SK-N-SH (cell line): ENCODE measurements around the gene ABI3. TPM values are rescaled to one million over a fixed set of nuclear protein-coding genes. Genes with fewer than 3 reads are reported as not detected.

Experiments
- CTCF ChIA-PET: fragments of 300-600, 350-600 bp; formaldehyde crosslinking; extraction: SDS; loops from one replicate; lab custom pipeline; 2021; lab: Yijun Ruan, JAX
- POLR2A ChIA-PET: fragments of 350-600 bp; sonication (Branson Sonifier 250); formaldehyde crosslinking; extraction: SDS; loops from one replicate; lab custom pipeline; 2020; ENCODE audit warnings: antibody characterized with exemption, inconsistent platforms; lab: Yijun Ruan, JAX
- DNase-seq: peaks from one replicate; pipeline ENCODE4 v3.0.0; 2012
- H2AFZ ChIP-seq: fragments of 200-600 bp; sonication (generic); 2 replicates; pipeline ENCODE4 v1.8.1; 2016; ENCODE audit warnings: antibody characterized with exemption, mild to moderate bottlenecking, low read depth
- H3F3A ChIP-seq: fragments of 200-600 bp; sonication (generic); replicated peaks from 2 replicates; pipeline ENCODE3; 2016; ENCODE audit warnings: antibody characterized with exemption, mild to moderate bottlenecking; ENCODE audit not compliant: insufficient read depth
- H3K27ac ChIP-seq, 2 experiments: fragments of 200-500 bp in 1 of 2; fragments of 200-600 bp in 1 of 2; sonication (Bioruptor generic) in 1 of 2; sonication (generic), shearing (Covaris generic) in 1 of 2; 2 replicates each; pipeline versions ENCODE4 v1.5.1 to v1.6.1; 2014 to 2016; ENCODE audit warnings: low read depth in 2 of 2, inconsistent platforms in 1 of 2, low read length in 1 of 2, mild to moderate bottlenecking in 1 of 2, mixed read lengths in 1 of 2
- H3K27me3 ChIP-seq: fragments of 200-600 bp; sonication (generic), shearing (Covaris generic); 2 replicates; pipeline ENCODE4 v1.6.1; 2016; ENCODE audit warnings: mixed run types; ENCODE audit not compliant: insufficient read depth
- H3K36me3 ChIP-seq, 2 experiments: fragments of 200-500 bp in 1 of 2; fragments of 200-600 bp in 1 of 2; sonication (Bioruptor generic) in 1 of 2; sonication (generic) in 1 of 2; replicated peaks in 1 of 2; 2 replicates each; pipeline versions ENCODE3 to v1.5.1; 2014 to 2016; ENCODE audit warnings: low read length in 1 of 2, mild to moderate bottlenecking in 1 of 2; ENCODE audit not compliant: insufficient read depth in 2 of 2, control insufficient read depth in 1 of 2
- H3K4me1 ChIP-seq, 2 experiments: fragments of 200-500 bp in 1 of 2; fragments of 200-600 bp in 1 of 2; sonication (Bioruptor generic) in 1 of 2; sonication (generic), shearing (Covaris generic) in 1 of 2; 2 replicates each; pipeline versions ENCODE4 v1.5.1 to v1.6.1; 2014 to 2016; ENCODE audit warnings: low read depth in 1 of 2, low read length in 1 of 2, mixed run types in 1 of 2; ENCODE audit not compliant: insufficient read depth in 2 of 2, control insufficient read depth in 1 of 2
- H3K4me2 ChIP-seq: fragments of 200-600 bp; sonication (generic), shearing (Covaris generic); 2 replicates; pipeline ENCODE4 v1.6.1; 2017; ENCODE audit warnings: mixed run types
- H3K4me3 ChIP-seq, 2 experiments: fragments of 200-500 bp in 1 of 2; fragments of 200-600 bp in 1 of 2; sonication (Bioruptor generic) in 1 of 2; sonication (generic), shearing (Covaris generic) in 1 of 2; 2 replicates each; pipeline versions ENCODE4 v1.5.1 to v1.8.1; 2014 to 2016; ENCODE audit warnings: low read depth in 2 of 2, inconsistent platforms in 1 of 2, low read length in 1 of 2, mild to moderate bottlenecking in 1 of 2, mixed read lengths in 1 of 2, moderate library complexity in 1 of 2
- H3K79me2 ChIP-seq: fragments of 200-600 bp; sonication (generic); 2 replicates; pipeline ENCODE4 v1.8.1; 2017; ENCODE audit warnings: mild to moderate bottlenecking; ENCODE audit not compliant: insufficient read depth
- H3K9ac ChIP-seq: fragments of 200-600 bp; sonication (generic); 2 replicates; pipeline ENCODE4 v1.6.1; 2017; ENCODE audit warnings: mixed run types
- H3K9me2 ChIP-seq: fragments of 200-600 bp; sonication (generic); 2 replicates; pipeline ENCODE4 v1.6.1; 2017; ENCODE audit warnings: mixed run types
- H3K9me3 ChIP-seq: fragments of 200-600 bp; sonication (generic); 2 replicates; pipeline ENCODE4 v1.6.1; 2017; ENCODE audit warnings: mixed run types, mild to moderate bottlenecking, moderate library complexity
- H4K20me1 ChIP-seq: fragments of 200-600 bp; sonication (generic); 2 replicates; pipeline ENCODE4 v1.6.1; 2017; ENCODE audit warnings: mild to moderate bottlenecking, mixed run types; ENCODE audit not compliant: insufficient read depth
- CHD2 ChIP-seq: fragments of 150-350 bp; IDR thresholded peaks from 2 replicates; pipeline ENCODE4 v1.6.1; 2018; ENCODE audit warnings: low read length; ENCODE audit not compliant: partially characterized antibody
- EP300 ChIP-seq, 2 experiments: IDR thresholded peaks; 2 replicates each; pipeline versions ENCODE4 v1.4.0 to v1.6.1; 2012; ENCODE audit warnings: borderline replicate concordance in 1 of 2, low read depth in 1 of 2, low read length in 1 of 2
- FOSL2 ChIP-seq: IDR thresholded peaks from 2 replicates; pipeline ENCODE4 v1.4.0; 2012; ENCODE audit warnings: low read depth, mild to moderate bottlenecking, moderate library complexity, borderline replicate concordance
- FOXJ3 ChIP-seq: sonication (generic); formaldehyde crosslinking; IDR thresholded peaks from 2 replicates; pipeline ENCODE4 v1.5.1; 2020; ENCODE audit warnings: mild to moderate bottlenecking, missing genetic modification reagents
- FOXM1 ChIP-seq: IDR thresholded peaks from 2 replicates; pipeline ENCODE4 v1.4.0; 2012; ENCODE audit warnings: low read depth, mild to moderate bottlenecking
- GATA2 ChIP-seq: sonication (generic); formaldehyde crosslinking; IDR thresholded peaks from 2 replicates; pipeline ENCODE4 v1.5.0; 2020; ENCODE audit warnings: mild to moderate bottlenecking, missing genetic modification reagents
- JUND ChIP-seq: IDR thresholded peaks from 2 replicates; pipeline ENCODE4 v1.4.0; 2012
- NFIC ChIP-seq: IDR thresholded peaks from 2 replicates; pipeline ENCODE4 v1.4.0; 2012; ENCODE audit warnings: borderline replicate concordance
- NRF1 ChIP-seq: IDR thresholded peaks from 2 replicates; pipeline ENCODE4 v1.6.1; 2012; ENCODE audit warnings: low read depth, mild to moderate bottlenecking, low read length
- POLR2AphosphoS5 ChIP-seq: IDR thresholded peaks from 2 replicates; pipeline ENCODE4 v1.6.1; 2012; ENCODE audit warnings: low read depth, low read length
- RFX5 ChIP-seq: IDR thresholded peaks from 2 replicates; pipeline ENCODE4 v1.6.1; 2012; ENCODE audit warnings: mild to moderate bottlenecking, improper control_type of control experiment, low read length
- TCF12 ChIP-seq: IDR thresholded peaks from 2 replicates; pipeline ENCODE4 v1.4.0; 2012
- TEAD4 ChIP-seq: IDR thresholded peaks from 2 replicates; pipeline ENCODE4 v1.4.0; 2012; ENCODE audit warnings: mild to moderate bottlenecking, borderline replicate concordance; ENCODE audit not compliant: insufficient read depth
- WGBS: methylation state at CpG from one replicate; pipeline ENCODE4 v1.1.6; 2017; ENCODE audit warnings: low lambda C conversion rate; 5-methylcytosine and 5-hydroxymethylcytosine counted together
- polyA plus RNA-seq, 3 experiments: library from polyadenylated mRNA; depleted of rRNA; stranded (reverse); fragments of >200 nt; gene quantifications; 2 replicates each; pipeline ENCODE4 v1.2.3, GENCODE V29; 2012
- TF ChIP-seq, protein P1 (sequence below): fragments of 200-600 bp; sonication (generic); IDR thresholded peaks from 2 replicates; pipeline ENCODE4 v1.6.1; 2017; ENCODE audit warnings: antibody characterized with exemption, mild to moderate bottlenecking, moderate library complexity
- TF ChIP-seq, protein P2 (sequence below): IDR thresholded peaks from 2 replicates; pipeline ENCODE4 v1.6.1; 2012; ENCODE audit warnings: mild to moderate bottlenecking, low read depth, low read length, moderate library complexity
- TF ChIP-seq, protein P3 (sequence below): IDR thresholded peaks from 2 replicates; pipeline ENCODE4 v1.4.0; 2012; ENCODE audit warnings: low read depth, borderline replicate concordance
- TF ChIP-seq, protein P4 (sequence below): IDR thresholded peaks from 2 replicates; pipeline ENCODE4 v1.4.0; 2012; ENCODE audit warnings: low read depth, borderline replicate concordance
- TF ChIP-seq, protein P5 (sequence below): IDR thresholded peaks from 2 replicates; pipeline ENCODE4 v1.4.0; 2012; ENCODE audit warnings: low read depth

Gene ABI3
- polyA plus RNA-seq, 1 of the 3 experiments (the other 2 are of a cell fraction), result 4.7 TPM

DNA sequence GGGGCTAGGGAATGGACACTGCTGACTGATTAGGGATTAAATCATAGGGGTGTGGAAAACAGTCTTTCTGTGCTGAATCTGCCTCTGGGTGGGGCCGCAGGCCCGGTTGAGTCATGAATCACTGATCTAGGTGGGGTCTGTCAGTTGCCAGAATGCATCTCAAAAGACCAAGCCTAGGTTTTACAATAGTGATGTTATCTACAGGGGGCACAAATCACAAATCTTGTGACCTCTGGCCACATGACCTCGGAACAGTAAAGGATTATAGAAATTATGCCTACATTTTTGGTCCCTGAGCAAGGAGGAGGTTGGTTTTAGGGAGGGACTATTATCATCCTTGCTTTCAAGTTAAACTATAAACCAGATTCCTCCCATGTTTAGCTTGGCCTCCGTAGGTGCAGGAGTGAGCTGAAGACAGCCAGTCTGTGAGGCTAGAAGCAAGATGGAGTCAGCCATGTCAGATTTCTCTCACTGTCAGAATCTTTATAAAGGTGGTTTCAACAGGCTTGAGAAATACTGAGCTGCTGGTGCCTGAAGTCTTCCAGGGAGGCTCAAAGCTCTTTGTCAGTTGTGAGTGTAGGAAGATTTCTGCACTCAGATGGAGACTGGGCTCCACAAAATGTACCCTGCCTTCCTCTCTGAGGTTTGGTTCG lies 13.0 kb upstream of the ABI3 start:
- H3K4me1 ChIP-seq, result peaks cover 0 to 6% of the 10 kb centered on the region in 2 experiments; a peak in 2 of 4 replicates
- H4K20me1 ChIP-seq, result no peaks in the 10 kb centered on the region
- CTCF ChIA-PET, result interaction anchor here (0.8 to 8.6 kb wide), 4 partner anchors 17 to 526 kb away, joined by 3 to 77 read pairs (median 4); partner anchors contain the start of gene PHOSPHO1
- POLR2A ChIA-PET, result interaction anchor here (0.6 kb wide), 1 partner anchor 251 kb away, joined by 5 read pairs; no protein-coding TSS in a partner anchor
- H3K27ac ChIP-seq, result peak overlapping the region in 1 of 2 experiments; percentile 3; a peak in 1 of 4 replicates
- H3K4me3 ChIP-seq, result no peak overlapping the region
- H3K9ac ChIP-seq, result no peak overlapping the region
- H3F3A ChIP-seq, result peaks cover 30% of the 10 kb centered on the region
- H3K36me3 ChIP-seq, result no peaks in the 10 kb centered on the region
- peak overlapping the region; percentile 71 for H2AFZ ChIP-seq
- H3K4me2 ChIP-seq, result no peak overlapping the region
- H3K9me3 ChIP-seq, result no peaks in the 10 kb centered on the region
- H3K27me3 ChIP-seq, result no peaks in the 10 kb centered on the region
- WGBS, result 22% methylated on average over 5 of the region's 5 CpGs
- H3K9me2 ChIP-seq, result no peaks in the 10 kb centered on the region
- no peak for DNase-seq
- TF ChIP-seq EP300 (IDR thresholded peaks at IDR 0.05; ENCODE audit: borderline replicate concordance in 1 of 2, low read depth in 1 of 2, low read length in 1 of 2) (no peak), JUND (0 out of 2 replicates have a peak, but pooled peaks have one; percentile 6)
- no peaks in the 10 kb centered on the region for H3K79me2 ChIP-seq

DNA sequence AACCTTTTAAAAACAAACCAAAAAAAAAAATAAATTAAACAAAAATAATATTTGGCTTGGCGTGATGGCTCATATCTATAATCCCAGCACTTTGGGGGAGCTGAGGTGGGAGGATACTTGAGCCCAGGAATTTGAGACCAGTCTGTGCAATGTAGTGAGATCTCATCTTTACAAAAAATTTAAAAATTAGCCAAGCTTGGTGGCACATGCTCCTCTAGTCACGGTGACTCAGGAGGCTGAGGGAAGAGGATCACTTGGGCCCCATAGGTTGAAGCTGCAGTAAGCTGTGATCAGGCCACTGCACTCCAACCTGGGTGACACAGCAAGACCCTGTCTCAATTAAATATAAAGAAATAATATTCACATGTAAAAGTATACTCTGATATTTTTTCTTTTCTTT lies 12.3 kb upstream of the ABI3 start:
- CTCF ChIA-PET, result interaction anchor here (0.6 to 8.6 kb wide), 6 partner anchors 18 to 527 kb away, joined by 3 to 77 read pairs (median 4); partner anchors contain the start of gene PHOSPHO1
- TF ChIP-seq RFX5, result no peak
- TF ChIP-seq, protein P1, sequence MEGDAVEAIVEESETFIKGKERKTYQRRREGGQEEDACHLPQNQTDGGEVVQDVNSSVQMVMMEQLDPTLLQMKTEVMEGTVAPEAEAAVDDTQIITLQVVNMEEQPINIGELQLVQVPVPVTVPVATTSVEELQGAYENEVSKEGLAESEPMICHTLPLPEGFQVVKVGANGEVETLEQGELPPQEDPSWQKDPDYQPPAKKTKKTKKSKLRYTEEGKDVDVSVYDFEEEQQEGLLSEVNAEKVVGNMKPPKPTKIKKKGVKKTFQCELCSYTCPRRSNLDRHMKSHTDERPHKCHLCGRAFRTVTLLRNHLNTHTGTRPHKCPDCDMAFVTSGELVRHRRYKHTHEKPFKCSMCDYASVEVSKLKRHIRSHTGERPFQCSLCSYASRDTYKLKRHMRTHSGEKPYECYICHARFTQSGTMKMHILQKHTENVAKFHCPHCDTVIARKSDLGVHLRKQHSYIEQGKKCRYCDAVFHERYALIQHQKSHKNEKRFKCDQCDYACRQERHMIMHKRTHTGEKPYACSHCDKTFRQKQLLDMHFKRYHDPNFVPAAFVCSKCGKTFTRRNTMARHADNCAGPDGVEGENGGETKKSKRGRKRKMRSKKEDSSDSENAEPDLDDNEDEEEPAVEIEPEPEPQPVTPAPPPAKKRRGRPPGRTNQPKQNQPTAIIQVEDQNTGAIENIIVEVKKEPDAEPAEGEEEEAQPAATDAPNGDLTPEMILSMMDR, result no peak
- no peak for TF ChIP-seq FOXM1
- TF ChIP-seq, protein P2, sequence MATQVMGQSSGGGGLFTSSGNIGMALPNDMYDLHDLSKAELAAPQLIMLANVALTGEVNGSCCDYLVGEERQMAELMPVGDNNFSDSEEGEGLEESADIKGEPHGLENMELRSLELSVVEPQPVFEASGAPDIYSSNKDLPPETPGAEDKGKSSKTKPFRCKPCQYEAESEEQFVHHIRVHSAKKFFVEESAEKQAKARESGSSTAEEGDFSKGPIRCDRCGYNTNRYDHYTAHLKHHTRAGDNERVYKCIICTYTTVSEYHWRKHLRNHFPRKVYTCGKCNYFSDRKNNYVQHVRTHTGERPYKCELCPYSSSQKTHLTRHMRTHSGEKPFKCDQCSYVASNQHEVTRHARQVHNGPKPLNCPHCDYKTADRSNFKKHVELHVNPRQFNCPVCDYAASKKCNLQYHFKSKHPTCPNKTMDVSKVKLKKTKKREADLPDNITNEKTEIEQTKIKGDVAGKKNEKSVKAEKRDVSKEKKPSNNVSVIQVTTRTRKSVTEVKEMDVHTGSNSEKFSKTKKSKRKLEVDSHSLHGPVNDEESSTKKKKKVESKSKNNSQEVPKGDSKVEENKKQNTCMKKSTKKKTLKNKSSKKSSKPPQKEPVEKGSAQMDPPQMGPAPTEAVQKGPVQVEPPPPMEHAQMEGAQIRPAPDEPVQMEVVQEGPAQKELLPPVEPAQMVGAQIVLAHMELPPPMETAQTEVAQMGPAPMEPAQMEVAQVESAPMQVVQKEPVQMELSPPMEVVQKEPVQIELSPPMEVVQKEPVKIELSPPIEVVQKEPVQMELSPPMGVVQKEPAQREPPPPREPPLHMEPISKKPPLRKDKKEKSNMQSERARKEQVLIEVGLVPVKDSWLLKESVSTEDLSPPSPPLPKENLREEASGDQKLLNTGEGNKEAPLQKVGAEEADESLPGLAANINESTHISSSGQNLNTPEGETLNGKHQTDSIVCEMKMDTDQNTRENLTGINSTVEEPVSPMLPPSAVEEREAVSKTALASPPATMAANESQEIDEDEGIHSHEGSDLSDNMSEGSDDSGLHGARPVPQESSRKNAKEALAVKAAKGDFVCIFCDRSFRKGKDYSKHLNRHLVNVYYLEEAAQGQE, result no peak
- no peak for TF ChIP-seq POLR2AphosphoS5
- no peak for TF ChIP-seq GATA2 (CRISPR knock-in tag)
- no peak for TF ChIP-seq TEAD4
- no peak for TF ChIP-seq NFIC
- TF ChIP-seq, protein P3, sequence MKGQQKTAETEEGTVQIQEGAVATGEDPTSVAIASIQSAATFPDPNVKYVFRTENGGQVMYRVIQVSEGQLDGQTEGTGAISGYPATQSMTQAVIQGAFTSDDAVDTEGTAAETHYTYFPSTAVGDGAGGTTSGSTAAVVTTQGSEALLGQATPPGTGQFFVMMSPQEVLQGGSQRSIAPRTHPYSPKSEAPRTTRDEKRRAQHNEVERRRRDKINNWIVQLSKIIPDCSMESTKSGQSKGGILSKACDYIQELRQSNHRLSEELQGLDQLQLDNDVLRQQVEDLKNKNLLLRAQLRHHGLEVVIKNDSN, result no peak
- TF ChIP-seq CHD2, result no peak
- TF ChIP-seq FOSL2, result no peak
- TF ChIP-seq TCF12, result no peak
- TF ChIP-seq FOXJ3, result no peak
- TF ChIP-seq, protein P4, sequence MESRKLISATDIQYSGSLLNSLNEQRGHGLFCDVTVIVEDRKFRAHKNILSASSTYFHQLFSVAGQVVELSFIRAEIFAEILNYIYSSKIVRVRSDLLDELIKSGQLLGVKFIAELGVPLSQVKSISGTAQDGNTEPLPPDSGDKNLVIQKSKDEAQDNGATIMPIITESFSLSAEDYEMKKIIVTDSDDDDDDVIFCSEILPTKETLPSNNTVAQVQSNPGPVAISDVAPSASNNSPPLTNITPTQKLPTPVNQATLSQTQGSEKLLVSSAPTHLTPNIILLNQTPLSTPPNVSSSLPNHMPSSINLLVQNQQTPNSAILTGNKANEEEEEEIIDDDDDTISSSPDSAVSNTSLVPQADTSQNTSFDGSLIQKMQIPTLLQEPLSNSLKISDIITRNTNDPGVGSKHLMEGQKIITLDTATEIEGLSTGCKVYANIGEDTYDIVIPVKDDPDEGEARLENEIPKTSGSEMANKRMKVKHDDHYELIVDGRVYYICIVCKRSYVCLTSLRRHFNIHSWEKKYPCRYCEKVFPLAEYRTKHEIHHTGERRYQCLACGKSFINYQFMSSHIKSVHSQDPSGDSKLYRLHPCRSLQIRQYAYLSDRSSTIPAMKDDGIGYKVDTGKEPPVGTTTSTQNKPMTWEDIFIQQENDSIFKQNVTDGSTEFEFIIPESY, result no peak
- TF ChIP-seq NRF1, result no peak
- no peak for TF ChIP-seq JUND
- TF ChIP-seq, protein P5, sequence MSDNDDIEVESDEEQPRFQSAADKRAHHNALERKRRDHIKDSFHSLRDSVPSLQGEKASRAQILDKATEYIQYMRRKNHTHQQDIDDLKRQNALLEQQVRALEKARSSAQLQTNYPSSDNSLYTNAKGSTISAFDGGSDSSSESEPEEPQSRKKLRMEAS, result no peak

More for the DNA sequence above, 12.3 kb upstream of the ABI3 start:
- DNase-seq, result no peak
- Histone ChIP-seq H2AFZ (peak overlapping the region; percentile 71), H3K27ac (0 out of 4 replicates have a peak overlapping the region, but pooled peaks of 1 of the 2 experiments have one; percentile 3), H3K27me3 (no peaks in the 10 kb centered on the region), H3K9me2 (no peaks in the 10 kb centered on the region), H4K20me1 (no peaks in the 10 kb centered on the region), H3K4me1 (peaks cover 0 to 6% of the 10 kb centered on the region in 2 experiments; a peak in 2 of 4 replicates), H3K9ac (no peak overlapping the region), H3K79me2 (no peaks in the 10 kb centered on the region), H3K4me3 (no peak overlapping the region), H3K36me3 (no peaks in the 10 kb centered on the region), H3K9me3 (no peaks in the 10 kb centered on the region), H3K4me2 (no peak overlapping the region), H3F3A (peaks cover 27% of the 10 kb centered on the region)
- POLR2A ChIA-PET, result interaction anchor here (0.6 kb wide), 1 partner anchor 251 kb away, joined by 5 read pairs; no protein-coding TSS in a partner anchor
- WGBS, result 57% methylated on average over 2 of the region's 2 CpGs
